GM19351 (cell line): Measurements from ENCODE around the gene BRF1.

Experiments used
- ATAC-seq: cut with Tn5 transposase; IDR thresholded peaks from one replicate; pipeline ENCODE4 v1.9.1; 2021; ENCODE audit warnings: mild to moderate bottlenecking, moderate library complexity; ENCODE audit not compliant: unreplicated experiment

Gene BRF1

DNA sequence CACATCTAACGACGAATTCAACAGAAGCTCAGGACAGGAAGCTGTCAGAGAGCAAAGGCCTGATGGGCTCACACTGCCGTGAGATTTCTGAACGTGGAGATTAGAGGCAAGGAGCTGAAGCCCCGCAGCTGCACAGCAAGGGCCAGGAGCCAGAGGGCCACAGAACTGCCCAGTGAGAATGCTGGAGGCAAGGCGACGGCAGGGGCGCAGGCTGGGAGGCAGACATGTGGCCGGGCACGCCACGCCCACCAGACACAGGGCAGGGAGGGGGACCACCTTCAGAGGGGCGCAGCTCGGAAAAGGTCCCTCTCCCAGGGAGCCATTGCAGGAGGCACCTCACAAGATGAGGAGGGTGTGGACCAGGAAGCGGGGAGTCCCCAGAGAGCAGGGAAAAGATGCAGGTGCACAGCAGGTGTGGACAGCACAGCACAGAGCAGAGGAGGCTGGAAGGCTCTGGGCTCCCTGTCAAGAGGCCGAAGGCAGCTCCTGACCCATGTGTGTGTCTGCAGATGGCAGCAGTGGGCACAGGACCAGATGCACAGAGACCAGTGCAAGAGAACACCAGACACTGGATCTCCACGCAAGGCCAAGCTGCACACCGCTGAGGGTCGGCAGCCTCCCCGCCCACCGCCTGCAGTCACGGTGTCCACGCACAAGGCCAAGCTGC, 29.4 kb downstream of the BRF1 start:
- ATAC-seq: no peak

GRCh38 chr14:105269405-105269804, 31.4 kb downstream of the BRF1 start:
- no peak for ATAC-seq

- ATAC-seq: no peak
These were observed 32.0 kb downstream of the BRF1 start for GRCh38 chr14:105268736-105269354.

- no peak for ATAC-seq
These were observed 32.8 kb downstream of the BRF1 start for GRCh38 chr14:105267820-105268548.

- ATAC-seq: no peak
These were observed 39.0 kb downstream of the BRF1 start for GRCh38 chr14:105261781-105262180.

- ATAC-seq: no peak
These were observed 39.8 kb downstream of the BRF1 start for GRCh38 chr14:105260959-105261358.

DNA sequence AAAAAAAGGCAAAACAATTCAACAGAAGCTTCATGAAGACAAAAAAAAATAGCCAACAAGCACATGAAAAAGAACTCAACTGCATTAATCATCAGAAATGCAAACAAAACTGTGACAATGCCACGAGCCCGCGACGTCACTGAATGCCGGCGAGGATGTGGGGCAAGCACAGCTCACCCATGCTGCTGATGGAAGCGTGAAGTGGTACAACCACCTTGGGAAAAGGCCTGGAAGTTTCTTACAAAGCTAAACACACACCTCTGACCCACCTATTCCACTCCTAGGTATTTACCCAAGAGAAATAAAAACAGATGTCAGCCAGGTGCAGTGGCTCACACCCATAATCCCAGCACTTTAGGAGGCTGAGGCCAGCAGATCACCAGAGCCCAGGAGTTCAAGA, 42.0 kb downstream of the BRF1 start:
- ATAC-seq: no peak

DNA sequence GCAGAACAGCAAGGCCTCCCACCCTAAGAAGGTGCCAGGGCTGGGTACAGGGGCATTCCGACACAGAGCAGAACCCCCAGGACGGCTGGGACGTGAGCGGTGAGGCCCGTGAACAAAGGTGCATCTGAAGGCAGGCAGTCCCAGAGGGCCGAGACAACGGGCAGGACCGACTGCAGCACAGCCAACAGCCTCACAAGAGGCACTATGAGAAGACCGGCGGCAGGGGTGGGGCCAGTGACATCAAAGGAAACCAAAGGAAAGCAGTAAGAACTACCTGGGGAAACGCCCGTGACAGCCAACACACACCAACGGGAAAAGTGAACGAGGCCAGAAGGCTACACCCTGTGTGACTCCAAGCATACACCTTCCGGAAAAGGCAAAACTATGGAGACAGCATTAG, 43.3 kb downstream of the BRF1 start:
- ATAC-seq: no peak

GRCh38 chr14:105256292-105256960, 44.4 kb downstream of the BRF1 start:
- no peak for ATAC-seq

DNA sequence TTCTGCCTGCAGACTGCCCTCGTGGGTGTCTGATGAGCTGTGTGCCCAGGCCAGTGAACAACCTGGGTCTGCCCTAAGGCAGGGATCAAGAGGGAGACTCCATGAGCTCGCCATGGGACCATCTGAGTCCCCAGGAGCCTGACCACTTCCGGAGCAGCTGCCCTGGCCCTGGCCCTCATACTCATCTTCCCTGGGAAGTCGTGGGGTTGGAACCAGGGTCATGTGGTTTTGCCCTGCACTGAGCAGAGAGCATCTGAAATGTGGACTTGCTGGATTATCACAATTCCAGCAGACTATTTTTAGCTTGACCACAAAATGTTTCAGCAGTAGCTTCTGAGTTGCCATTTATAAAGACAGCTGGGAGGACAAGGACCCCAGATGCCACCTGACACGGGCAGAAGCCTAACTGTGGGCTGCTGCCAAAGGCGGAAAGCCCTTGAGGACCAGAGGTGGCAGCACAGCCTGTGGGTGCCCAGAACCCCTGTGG, 45.7 kb downstream of the BRF1 start:
- ATAC-seq: no peak

GRCh38 chr14:105253329-105253682, 47.5 kb downstream of the BRF1 start:
- no peak for ATAC-seq

DNA sequence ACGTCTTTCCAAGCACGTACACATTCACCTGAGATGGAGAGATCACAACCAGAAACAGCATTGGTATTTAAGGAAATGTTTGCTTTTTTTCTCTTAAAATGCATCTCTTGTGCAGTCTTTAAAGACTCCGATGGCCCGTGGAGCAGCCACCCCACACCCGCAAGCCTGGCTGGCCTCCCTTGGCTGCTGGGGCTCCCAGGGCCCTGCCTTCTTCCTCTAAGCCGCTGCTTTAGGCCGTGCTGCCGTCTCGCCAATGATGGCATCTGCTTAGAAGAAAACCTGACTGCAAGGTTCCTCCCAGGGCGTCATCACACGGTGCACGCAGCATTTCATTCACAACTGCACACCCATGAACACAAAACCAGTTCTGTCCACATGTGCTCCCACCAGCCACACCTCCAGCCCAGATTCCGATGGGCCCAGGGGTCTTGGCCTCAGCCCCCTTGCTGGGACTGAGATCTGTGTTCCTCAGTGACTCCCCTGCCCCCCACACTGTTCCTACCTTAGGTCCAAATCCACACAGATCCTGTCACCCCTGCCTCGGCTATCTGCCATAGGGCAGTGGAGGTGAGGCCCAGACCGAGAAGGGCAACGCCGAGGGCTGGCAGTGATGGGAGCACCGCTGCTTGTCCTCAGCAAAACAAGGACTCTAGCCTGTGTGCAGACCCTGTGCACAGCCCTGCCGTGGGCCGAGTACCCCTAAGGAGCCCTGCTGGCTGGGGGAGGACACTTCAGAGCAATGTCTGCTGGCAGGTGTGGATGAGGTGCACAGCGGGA, 48.1 kb downstream of the BRF1 start:
- ATAC-seq: no peak

GRCh38 chr14:105251920-105252319, 48.9 kb downstream of the BRF1 start:
- ATAC-seq: no peak

GRCh38 chr14:105250986-105251385, 49.8 kb downstream of the BRF1 start:
- ATAC-seq: no peak

DNA sequence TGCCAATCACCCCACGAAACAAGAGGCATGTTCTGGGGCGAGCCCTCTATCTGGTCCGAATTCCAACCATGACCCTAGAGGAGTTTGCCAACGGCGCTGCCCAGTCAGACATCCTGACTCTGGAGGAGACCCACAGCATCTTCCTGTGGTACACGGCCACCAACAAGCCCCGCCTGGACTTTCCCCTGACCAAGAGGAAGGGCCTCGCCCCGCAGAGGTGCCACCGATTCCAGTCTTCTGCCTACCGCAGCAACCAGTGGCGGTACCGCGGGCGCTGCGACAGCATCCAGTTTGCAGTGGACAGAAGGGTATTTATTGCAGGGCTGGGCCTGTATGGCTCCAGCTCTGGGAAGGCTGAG, 50.8 kb downstream of the BRF1 start:
- no peak for ATAC-seq

GRCh38 chr14:105249182-105250007, 51.4 kb downstream of the BRF1 start:
- ATAC-seq: no peak

DNA sequence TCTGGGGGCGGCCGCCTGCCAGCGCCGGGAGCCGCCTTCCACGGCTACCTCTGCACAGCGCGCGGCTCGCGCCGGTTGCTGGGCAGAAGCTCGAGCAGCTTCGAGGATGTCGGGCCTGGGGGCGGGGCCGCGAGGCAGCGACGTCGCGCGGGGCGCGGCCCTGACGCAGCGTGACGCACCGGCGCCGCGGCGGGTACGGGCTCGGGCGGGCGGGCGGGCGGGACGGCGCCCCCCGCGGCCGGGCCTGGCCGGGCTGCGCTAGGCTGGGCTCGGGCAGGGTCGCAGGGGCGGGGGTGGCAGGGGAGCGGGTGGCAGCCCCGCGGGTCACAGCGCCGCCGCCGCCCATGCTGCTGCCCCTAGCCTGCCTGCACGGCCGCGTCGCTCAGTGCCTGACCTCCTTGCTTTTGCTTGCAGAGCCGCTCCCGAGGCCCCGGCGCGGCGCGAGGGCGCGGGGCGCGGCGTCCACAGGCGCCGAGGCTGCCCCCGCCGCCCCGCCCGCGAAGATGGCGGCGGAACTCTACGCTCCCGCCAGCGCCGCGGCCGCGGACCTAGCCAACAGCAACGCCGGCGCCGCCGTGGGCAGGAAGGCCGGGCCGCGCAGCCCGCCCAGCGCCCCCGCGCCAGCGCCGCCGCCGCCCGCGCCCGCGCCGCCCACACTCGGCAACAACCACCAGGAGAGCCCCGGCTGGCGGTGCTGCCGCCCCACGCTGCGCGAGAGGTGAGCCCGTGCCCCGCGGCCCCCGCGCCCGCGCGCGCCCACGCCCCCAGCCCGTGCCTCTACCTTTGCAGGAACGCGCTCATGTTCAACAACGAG, 52.2 kb downstream of the BRF1 start, which contains the start of gene BTBD6:
BTBD6 (plus strand) TSS at position 166 of the 814 bp plus-strand sequence; CDS start at position 345, 179 bp downstream.
- ATAC-seq: peak; percentile 93

GRCh38 chr14:105247715-105248367, 53.0 kb downstream of the BRF1 start:
- no peak for ATAC-seq

GRCh38 chr14:105247026-105247425, 53.8 kb downstream of the BRF1 start:
- ATAC-seq: no peak
